GM18861 (cell line): ENCODE data around the gene CORO2A.
"Not testable (repeated sequence)": the region's sequence is repeated elsewhere in the genome, so short reads cannot be mapped to it uniquely, and the experiment has no call there.

Experiments used
- ATAC-seq: cut with Tn5 transposase; IDR thresholded peaks from one replicate; pipeline ENCODE4 v1.9.1; 2021; ENCODE audit not compliant: unreplicated experiment

Gene CORO2A

DNA sequence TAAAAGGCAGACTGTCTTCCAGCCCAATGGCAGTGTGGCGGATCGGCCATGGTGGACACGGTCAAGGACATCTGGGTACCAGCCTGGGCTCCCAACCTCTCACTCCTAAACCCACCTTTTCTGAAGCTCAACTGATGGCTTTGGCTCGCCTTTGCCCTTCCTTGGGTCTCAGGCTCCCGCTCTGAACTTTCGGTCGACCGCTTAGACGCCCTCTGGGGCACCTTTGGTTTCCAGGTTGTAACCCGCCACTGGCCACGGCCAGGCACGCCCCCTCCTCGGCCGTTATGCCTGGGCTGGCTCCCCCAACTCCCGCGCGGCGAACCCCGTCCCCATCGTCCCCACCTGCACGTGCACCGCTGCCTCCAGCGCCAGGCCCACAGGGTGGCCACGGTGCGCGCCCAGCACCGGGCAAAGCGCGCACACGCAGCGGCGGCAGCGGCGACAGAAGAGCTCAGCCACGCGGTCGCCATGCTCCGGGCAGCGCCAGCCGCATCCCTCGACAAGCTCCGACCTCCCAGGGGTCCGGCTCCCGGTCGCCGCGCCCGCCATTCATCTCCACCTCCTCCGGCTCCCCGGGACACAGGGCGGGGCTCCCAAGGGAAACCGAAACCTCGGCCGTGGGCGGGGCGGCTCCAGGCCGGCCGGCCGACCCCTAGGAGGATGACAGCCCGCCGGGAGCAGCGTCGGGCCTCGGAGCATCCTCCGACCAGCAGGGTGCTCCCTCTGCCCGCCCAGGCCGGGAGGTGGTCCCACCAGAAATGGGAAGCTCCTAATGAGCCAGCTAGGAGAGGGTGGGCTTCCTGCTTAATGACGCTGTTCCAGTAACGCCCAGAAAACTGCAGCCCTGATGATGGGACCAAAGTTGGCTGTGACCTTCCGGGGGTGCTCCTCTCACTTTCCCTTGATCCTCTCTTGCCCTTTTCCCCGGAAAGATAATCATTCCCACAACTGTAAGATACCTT is 73.5 kb downstream of the CORO2A start, which contains the start of gene TRIM14:
Gene TRIM14, minus strand, starts transcription at position 583 of the 962 bp plus-strand sequence. Its CDS starts 34 bp downstream, at position 549.
- ATAC-seq = peak; percentile 43

- peak; percentile 48 for ATAC-seq
Measured at GRCh38 chr9:98117984-98118639, 74.3 kb downstream of the CORO2A start.

DNA sequence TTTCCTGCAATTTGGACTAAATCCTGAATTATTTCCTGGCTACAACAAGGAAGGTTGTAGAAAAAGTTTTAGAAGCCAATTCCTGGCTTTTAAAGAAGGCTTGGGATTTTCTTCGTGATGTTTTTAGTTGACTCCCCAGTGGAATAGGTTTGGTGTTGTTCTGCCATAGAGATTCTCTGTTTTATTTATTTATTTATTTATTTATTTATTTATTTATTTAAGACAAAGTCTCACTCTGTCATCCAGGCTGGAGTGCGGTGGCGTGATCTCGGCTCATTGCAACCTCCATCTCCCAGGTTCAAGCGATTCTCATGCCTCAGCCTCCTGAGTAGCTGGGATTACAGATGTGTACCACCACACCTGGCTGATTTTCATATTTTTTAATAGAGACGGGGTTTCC is 75.3 kb downstream of the CORO2A start:
- ATAC-seq = not testable (repeated sequence)

DNA sequence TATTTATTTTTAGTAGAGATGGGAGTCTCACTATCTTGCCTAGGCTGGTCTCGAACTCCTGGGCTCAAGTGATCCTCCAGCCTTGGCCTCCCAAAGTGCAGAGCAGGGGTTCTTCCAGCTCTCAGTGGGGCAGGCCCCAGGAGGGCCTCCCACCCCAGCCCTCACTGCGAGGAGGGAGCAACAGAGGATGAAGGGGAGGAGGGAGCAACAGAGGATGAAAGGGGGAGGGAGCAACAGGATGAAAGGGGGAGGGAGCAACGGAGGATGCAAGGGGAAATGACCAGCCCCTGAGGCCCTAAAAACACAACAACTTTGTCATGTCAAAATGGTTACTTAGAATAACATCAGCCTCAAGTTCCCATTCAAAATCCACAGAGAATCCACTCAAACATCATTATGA is 83.4 kb downstream of the CORO2A start:
- no peak for ATAC-seq

DNA sequence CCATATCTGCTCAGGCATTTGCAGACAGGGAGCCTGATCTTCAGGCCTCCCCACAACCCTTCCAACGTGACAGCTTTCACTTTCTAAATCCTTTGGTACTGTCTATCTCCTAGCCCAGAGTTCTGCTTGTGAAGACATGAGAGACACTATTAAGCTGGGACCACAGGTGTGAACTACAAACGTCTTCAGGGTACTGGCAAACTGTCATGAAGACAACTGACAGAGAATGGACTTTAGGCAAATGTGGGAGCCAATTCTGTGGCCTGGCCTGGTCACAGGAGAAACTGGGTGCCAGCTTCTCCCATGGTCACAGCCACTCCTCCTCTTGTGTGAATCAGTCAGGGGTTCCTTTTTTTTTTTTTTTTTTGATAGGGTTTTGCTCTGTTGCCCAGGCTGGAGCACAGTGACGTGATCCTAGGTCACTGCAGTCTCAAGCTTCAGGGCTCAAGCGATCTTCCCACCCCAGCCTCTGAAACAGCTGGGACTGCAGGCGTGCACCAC is 83.9 kb downstream of the CORO2A start:
- peak; percentile 65 for ATAC-seq

DNA sequence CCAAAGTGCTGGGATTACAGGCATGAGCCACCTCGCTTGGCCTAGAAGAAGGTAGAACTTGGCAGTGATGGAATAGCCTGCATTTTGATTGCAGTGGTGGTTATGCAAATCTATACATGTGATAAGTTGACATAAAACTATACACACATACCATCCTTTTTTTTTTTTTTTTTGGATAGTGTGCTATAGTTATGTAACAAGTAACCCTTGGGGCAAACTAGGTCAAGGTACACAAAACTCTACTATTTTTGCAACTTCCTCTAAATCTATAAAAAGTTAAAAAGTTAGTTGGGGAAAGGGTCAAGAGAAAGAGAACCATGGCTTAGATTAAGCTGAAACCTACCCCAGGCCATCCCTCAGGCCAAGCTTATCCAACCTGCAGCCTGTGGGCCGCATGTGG is 84.5 kb downstream of the CORO2A start:
- peak; percentile 31 for ATAC-seq

DNA sequence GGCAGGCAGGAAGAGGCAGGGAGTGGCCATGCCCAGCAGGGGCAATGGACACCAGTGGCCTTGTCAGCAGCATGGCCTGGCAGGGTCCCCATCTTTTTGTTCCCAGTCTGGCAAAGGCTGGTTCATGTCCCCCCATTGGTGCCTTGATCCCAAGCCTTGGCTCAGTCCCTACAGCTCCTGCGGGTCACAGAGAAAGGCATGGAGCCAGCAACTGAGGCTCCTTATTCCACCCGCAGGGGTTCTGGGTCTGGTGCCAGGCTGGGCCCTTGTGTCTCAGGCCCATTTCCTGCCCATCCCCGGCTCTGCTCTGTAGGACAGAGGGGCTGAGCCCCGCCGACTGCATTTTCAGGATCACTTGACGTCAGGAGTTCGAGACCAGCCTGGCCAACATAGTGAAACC is 87.4 kb downstream of the CORO2A start:
- ATAC-seq = no peak

DNA sequence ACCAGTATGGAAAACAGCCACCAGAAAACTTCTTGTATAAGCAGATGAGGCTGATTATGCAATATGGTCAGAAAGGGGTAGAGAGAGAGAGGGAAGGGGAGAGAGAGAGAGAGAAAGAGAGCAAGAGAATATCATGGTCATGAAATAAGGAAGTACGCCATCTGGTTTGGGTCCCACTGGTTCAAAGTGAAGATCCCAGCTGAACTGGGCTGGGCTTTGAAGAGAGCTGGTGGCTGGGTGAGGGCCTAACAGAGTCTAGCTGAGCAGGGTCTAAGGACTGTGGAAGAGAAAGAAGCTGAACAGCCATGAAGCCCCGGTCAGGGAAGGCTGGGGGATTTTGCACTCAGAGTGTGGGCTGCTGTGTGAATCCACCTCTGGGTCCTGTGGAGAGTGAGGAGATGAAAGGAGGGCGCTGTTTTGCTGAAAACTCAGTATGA is 88.0 kb downstream of the CORO2A start:
- ATAC-seq = no peak

- ATAC-seq = peak; percentile 96
Measured at GRCh38 chr9:98101868-98102273, 90.6 kb downstream of the CORO2A start.

DNA sequence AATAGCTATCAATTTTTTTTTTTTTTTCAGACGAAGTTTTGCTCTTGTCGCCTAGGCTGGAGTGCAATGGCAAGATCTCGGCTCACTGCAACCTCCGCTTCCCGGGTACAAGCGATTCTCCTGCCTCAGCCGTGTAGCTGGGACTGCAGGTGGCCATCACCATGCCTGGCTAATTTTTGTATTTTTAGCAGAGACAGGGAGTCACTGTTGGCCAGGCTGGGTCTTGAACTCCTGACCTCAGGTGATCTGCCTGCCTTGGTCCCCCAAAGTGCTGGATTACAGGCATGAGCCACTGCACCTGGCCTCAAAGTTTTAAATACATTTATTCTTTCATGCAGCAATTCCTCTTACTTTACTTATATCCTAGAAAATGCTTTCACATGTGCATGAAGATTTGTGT is 91.0 kb downstream of the CORO2A start:
- ATAC-seq = no peak

GRCh38 chr9:98100456-98100855 is 92.0 kb downstream of the CORO2A start:
- ATAC-seq = no peak

GRCh38 chr9:98099898-98100297 is 92.5 kb downstream of the CORO2A start:
- no peak for ATAC-seq

- no peak for ATAC-seq
Measured at GRCh38 chr9:98099346-98099745, 93.1 kb downstream of the CORO2A start.

GRCh38 chr9:98097836-98098235 is 94.6 kb downstream of the CORO2A start:
- ATAC-seq = no peak

DNA sequence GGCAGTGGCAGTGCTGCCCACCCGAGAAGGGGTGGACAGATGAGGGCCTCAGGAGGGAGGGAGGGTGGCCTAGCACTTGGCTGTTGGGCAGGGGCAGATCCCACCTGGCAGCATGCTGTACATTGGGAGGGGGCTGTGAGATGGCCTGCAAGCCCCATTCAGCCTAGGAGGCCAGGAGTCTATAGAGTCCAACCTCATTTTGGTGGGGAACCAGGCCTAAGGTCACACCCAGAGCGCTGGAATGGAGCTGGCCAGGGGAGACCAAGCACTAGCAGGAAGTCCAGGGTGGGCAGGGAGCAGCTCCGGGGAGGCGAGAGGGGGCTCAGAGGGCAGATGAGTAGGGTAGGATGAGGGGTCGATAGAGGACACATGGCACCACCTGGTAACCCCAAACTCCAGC is 96.3 kb downstream of the CORO2A start:
- ATAC-seq = no peak

DNA sequence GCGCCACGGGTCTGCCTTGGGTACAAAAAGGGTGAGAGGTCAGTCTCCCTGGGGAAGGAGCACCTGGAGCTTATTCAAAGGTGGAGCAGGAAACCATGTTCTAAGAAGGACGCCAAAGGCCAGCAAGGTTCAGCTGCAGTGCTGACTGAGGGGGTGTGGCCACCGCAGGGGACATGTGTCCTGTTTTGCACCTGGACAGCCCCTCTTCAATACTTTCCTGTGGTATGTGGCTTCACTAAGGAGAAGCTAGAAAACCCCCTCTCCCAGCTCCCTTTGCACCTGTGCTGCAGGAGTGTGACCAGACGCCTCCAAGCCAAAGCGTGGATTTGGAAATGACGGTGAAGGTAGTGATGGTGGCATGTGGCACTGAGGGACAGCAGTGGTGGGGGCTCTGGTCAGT is 97.0 kb downstream of the CORO2A start:
- no peak for ATAC-seq

GRCh38 chr9:98094851-98095250 is 97.6 kb downstream of the CORO2A start:
- no peak for ATAC-seq

DNA sequence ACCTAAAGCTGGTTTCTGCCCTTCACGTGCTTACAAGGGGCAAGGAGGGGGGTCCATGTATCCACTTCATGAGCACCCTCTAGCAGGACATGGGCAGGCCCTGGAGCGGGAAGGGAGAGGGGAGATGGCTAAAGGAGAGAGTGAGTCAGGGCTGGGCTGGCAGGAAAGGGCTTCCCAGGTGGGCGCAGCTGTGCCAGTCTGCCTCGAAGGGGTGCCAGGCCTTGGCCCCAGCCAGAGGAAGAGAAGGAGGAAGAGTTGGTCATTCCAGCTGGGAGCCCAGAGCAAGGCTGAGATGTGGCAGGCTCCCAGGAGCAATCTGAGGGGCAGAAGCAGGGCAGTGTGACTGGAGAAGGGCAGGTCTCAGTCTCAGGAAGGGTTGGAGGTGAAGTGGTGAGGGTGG is 98.1 kb downstream of the CORO2A start:
- ATAC-seq = no peak

DNA sequence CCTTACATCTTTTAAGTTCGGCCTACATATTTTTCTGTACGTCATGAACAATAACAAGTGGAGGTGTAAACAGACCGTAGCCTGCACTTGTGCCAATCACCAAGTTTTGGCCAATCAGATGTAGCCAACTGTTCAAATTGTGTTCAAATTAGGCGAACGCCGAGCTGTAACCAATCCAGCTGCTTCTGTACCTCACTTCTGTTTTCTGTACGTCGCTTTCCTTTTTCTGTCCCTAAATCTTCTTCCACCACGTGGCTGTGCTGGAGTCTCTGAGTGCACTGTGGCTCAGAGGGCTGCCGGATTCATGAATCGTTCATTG is 99.9 kb downstream of the CORO2A start:
- ATAC-seq = no peak

DNA sequence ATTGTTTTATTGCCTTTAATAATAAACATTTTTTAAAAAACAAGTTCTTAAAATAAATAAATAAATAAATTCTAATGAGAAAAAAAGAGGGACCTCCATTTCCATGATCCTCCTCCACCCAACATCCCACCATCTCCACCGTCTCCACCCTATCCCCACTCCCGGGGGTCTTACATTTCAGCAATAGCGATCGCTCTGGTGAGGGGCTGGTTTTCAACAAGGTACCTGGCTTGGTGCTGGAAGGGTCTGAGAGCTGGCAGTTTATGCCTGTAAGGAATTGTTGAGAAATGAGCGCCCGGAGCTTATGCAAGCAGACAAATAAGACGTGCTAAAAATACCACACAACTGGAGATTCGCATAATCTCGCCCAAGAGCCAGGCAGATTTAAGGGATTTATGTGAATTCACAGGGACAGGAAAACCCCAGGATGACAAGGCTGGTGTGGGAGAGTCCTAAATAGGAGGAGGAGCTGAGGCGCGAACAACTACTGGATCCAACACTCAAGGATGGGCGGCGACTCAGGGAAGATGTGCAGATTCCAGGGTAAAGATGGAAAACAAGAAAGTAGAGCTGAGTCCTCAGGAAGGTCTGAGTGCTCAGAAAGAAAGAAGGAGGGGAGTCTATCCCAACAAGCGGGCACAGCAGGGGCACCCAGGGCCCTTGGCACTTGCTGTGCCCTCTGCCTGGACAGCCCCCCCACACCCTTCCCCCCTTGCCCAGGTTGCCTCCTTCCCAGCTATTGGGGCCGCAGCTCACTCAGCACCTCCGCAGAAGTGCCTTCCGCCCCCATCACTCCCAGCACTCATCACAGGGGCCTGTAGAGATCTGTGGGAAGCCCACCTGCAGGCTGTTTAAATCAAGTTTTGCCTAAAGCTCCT is 100.5 kb downstream of the CORO2A start:
- no peak for ATAC-seq

DNA sequence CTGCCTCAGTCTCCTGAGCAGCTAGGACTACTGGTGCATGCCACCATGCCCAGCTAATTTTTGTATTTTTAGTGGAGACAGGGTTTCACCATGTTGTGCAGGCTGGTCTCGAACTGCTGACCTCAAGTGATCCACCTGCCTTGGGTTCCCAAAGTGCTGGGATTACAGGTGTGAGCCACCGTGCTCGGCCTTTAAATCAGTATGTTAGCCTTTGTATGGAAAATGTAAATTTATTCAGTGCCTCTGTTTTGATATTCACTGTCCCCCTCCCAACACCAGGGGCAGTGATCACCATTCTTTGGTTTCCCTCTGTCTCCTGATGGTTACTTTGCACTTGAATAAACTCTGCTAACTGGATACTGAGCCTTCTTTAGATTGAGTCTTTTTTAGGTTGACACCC is 101.8 kb downstream of the CORO2A start:
- ATAC-seq = not testable (repeated sequence)
